NCI-H2196 treated with DMSO at 0.1 percent for 48 hours (cell line): ENCODE measurements around the gene ATG16L1.
"Not testable (repeated sequence)": the region's sequence is repeated elsewhere in the genome, so short reads cannot be mapped to it uniquely, and the experiment has no call there.

Experiments
- DNase-seq: peaks from one replicate; lab custom pipeline; 2025; ENCODE audit not compliant: unreplicated experiment; lab: John Stamatoyannopoulos, UW

ATG16L1 gene

GRCh38 chr2:233328922-233329321, 77.4 kb downstream of the ATG16L1 start:
- no peak for DNase-seq

DNA sequence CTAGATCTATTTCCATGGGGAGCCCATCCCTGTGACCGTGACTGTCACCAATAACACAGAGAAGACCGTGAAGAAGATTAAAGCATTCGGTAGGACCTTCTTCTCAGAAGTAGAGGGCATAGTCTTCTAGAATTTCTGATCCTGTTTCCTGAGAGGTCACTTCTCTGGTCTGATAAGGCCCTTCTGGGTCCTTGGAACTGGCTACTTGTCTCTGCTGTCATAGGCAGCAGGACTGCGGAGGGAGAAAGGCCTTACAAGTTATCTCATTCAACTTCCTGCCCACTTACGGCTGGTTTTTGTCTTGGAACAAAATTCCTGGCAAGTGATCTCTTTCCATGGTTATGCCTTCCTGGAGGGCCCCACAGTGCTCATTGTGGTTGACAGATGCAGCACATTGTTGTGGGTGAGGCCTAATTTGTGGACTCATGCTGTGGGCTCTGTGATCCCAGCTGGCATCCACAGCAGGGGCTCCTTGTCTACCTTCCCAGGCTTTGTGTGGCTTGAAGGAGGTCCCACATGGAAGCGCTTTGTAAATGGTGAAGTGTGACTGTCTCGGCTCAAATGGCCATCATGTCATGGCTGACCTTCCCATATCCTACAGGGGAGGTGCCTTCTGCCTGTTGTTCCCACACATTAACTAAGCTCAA, 78.1 kb downstream of the ATG16L1 start:
- no peak for DNase-seq

- DNase-seq: no peak
Measured at GRCh38 chr2:233331536-233331935, 80.1 kb downstream of the ATG16L1 start.

- no peak for DNase-seq
Measured at GRCh38 chr2:233332125-233332524, 80.7 kb downstream of the ATG16L1 start.

GRCh38 chr2:233334915-233335314, 83.4 kb downstream of the ATG16L1 start:
- no peak for DNase-seq

- not testable (repeated sequence) for DNase-seq
Measured at GRCh38 chr2:233336091-233336490, 84.6 kb downstream of the ATG16L1 start.

GRCh38 chr2:233336541-233336940, 85.1 kb downstream of the ATG16L1 start:
- DNase-seq: no peak

DNA sequence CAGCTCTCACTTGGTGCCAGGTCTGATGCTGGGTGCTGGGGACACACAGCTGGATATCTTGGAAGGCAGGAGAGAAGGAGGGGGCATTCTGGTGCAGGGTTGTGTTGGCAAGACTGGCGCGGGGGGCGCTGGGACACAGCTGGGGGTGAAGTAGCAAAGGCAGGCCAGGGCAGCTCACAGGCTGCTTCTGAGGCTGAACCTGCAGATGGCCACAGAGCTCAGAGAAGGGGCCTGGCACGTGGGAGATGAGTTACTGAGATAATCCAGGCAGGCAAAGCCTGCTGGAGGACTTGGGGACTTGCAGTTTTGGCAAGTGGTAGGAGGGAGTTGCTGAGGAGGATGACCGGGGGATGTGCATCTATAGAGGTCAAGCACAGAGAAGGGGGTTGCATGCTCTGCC, 86.6 kb downstream of the ATG16L1 start:
- DNase-seq: no peak

GRCh38 chr2:233338812-233339368, 87.4 kb downstream of the ATG16L1 start:
- DNase-seq: no peak

GRCh38 chr2:233339427-233339826, 88.0 kb downstream of the ATG16L1 start:
- DNase-seq: no peak

- DNase-seq: no peak
Measured at GRCh38 chr2:233341296-233341695, 89.8 kb downstream of the ATG16L1 start.

DNA sequence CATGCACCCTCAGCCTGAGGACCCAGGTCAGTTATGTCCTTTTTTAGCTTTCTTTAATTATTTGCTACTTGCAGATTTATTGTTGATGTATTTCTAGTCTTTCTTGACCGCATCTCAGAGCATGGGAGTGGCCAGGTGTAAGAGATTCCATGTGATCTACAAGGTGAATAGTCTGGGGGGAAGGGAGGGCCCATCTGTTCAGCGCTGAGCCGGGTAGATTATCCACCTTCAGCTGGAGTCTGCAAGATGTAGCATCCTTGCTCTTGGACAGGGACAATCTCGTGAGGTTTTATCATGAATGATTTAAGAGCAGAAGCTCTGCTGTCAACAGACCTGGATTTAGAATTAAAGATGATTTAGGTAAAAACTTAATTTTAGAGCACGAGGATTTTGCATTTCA, 90.8 kb downstream of the ATG16L1 start:
- no peak for DNase-seq

DNA sequence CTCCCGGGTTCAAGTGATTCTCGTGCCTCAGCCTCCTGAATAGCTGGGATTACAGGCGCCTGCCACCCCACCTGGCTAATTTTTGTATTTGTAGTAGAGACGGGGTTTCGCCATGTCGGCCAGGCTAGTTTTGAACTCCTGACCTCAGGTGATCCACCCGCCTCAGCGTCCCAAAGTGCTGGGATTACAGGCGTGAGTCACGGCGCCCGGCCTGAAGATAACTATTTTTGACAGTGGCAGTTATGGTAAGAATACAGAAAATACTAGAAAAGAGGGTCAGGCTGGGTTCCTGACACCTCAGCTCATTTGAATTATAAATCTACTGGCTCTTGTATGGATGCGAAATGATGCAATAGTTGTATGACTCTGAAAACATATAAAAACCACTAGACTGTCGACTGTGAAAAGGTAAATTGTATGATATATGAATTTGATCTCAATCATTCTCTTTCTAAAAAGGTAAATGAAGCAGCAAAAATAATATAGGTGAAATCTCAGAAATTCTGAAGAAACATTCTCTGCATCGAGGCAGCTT, 91.8 kb downstream of the ATG16L1 start:
- no peak for DNase-seq
